GM12872 (cell line): ENCODE data around the gene CDON.

Experiments used
- TF ChIP-seq, protein P1 (sequence below): IDR thresholded peaks from 3 replicates; pipeline ENCODE4 v1.5.1; 2011; ENCODE audit warnings: low read depth, mild to moderate bottlenecking, low read length, moderate library complexity; ENCODE audit not compliant: insufficient read depth

The CDON gene

GRCh38 chr11:125930076-125930450 is 132.6 kb downstream of the CDON start:
- TF ChIP-seq, protein P1, sequence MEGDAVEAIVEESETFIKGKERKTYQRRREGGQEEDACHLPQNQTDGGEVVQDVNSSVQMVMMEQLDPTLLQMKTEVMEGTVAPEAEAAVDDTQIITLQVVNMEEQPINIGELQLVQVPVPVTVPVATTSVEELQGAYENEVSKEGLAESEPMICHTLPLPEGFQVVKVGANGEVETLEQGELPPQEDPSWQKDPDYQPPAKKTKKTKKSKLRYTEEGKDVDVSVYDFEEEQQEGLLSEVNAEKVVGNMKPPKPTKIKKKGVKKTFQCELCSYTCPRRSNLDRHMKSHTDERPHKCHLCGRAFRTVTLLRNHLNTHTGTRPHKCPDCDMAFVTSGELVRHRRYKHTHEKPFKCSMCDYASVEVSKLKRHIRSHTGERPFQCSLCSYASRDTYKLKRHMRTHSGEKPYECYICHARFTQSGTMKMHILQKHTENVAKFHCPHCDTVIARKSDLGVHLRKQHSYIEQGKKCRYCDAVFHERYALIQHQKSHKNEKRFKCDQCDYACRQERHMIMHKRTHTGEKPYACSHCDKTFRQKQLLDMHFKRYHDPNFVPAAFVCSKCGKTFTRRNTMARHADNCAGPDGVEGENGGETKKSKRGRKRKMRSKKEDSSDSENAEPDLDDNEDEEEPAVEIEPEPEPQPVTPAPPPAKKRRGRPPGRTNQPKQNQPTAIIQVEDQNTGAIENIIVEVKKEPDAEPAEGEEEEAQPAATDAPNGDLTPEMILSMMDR = no peak

GRCh38 chr11:125929445-125930075 is 133.1 kb downstream of the CDON start:
- TF ChIP-seq, protein P1 = no peak

DNA sequence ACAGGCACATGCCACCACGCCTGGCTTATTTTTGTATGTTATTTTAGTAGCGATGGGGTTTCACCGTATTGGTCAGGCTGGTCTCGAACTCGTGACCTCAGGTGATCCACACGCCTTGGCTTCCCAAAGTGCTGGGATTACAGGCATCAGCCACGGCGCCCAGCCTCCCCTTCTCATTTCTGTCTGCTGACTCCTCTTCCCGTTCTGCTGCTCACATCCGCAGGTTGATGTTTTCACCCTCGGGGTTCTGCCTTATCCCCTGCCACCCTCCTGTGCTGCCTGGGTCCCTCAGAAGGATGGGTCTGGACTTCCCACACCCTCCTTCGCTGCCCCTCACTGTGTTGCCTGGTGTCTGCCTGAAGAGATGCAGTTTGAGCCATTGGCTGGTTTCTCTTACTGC is 136.0 kb downstream of the CDON start:
- TF ChIP-seq, protein P1 = no peak

- TF ChIP-seq, protein P1 = no peak
These were observed 136.9 kb downstream of the CDON start for GRCh38 chr11:125925804-125926203.

DNA sequence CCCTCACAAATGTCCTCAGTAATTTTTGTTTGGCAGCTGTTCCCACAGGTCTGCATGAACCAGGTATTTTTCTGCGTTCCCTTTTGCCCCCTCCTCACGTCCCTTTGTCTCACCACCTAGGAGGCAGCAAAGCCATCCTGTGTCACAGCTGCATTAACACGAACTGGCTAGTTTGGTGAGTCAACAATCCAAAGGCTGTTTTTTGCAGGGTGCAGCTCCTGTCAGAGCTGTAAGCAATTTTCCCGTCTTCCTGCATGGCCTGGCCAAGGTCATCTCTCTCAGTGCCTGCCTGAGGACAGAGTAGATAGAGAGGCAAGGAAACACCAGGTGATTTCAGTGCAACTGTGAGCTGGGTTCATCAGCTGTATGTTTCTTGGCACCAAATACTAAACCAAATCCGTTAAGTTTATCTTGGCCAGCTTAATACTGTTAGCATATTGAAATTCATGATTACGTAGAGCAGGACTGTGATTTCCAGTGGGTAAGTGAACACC is 137.4 kb downstream of the CDON start:
- TF ChIP-seq, protein P1 = no peak

GRCh38 chr11:125924384-125925007 is 138.2 kb downstream of the CDON start:
- TF ChIP-seq, protein P1 = no peak

GRCh38 chr11:125923633-125924032 is 139.0 kb downstream of the CDON start:
- TF ChIP-seq, protein P1 = no peak
